Rectal smooth muscle tissue (tissue), 1 donor: ENCODE results near the gene TAGLN3.

Experiments used
- H3K27ac ChIP-seq: one replicate; pipeline ENCODE4 v1.7.0; 2013; ENCODE audit warnings: low read depth, low read length, inconsistent platforms
- H3K27me3 ChIP-seq: one replicate; pipeline ENCODE4 v1.7.0; 2013; ENCODE audit warnings: low read length; ENCODE audit not compliant: control insufficient read depth, insufficient read depth
- H3K36me3 ChIP-seq: one replicate; pipeline ENCODE4 v1.7.0; 2013; ENCODE audit warnings: low read length; ENCODE audit not compliant: control insufficient read depth, insufficient read depth
- H3K4me1 ChIP-seq: one replicate; pipeline ENCODE4 v1.7.0; 2013; ENCODE audit warnings: low read length; ENCODE audit not compliant: control insufficient read depth, insufficient read depth
- H3K4me3 ChIP-seq: one replicate; pipeline ENCODE4 v1.7.0; 2013; ENCODE audit warnings: low read length
- H3K9ac ChIP-seq: one replicate; pipeline ENCODE4 v1.7.0; 2013; ENCODE audit warnings: low read length

Gene TAGLN3

DNA sequence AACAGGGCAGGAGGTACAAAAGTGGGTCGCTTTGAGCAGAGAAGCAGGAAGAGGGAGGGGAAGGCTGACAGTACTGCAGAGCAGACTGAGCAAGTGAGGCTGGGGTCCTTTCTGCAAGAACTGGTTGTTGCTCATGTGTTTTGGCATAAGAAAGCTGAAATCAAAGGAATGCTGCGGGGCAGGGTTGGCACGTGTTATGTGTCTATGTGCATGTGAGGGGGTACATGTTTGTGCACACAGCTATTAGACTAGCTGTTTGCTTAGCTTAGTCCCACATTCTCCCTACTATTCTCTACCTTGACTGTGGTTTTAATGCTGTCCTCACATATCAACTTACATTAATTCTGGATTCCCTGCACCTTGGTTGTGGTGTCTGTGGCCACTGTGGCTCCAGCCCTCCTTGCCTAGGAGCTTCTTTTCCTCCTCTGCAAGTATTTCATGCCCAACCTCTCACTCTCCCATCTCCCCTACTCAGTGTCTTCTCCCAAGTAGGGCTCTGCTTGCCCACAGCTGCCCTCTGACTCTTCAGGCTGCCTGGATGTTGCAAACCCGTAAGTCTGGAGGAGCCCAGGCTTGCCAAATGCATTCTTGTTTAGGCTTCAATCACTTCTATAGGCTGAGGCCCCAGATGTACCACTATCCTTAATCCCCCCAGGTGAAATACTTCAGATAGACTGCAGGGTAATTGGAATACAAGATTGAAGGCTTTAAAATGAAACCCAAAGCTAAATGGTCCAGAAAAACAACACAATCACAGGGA is 4.8 kb downstream of the TAGLN3 start:
- H3K36me3 ChIP-seq = no peaks in the 10 kb centered on the region

DNA sequence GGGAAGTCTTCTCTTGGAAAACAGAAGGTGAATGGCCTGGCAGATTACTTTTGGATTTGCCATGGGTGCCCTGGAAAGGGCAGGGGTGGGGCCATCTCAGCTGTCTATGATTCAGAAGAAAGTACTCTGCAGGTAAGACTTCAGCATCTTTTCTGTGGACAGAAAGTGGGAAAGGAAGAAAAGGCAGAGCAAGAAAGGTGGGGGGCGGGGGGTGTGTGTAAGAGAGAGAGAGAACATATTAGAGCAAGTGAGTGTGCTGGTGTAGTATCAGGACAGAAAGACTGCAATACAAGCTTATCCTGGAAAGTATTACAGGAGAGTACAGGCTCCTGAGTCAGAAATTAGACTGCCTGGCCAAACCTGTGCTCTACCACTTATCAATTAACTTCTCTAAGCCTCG is 5.5 kb downstream of the TAGLN3 start:
- H3K4me3 ChIP-seq = no peak overlapping the region
- H3K27me3 ChIP-seq = peaks cover 2% of the 10 kb centered on the region
- no peak overlapping the region for H3K9ac ChIP-seq
- no peaks in the 10 kb centered on the region for H3K4me1 ChIP-seq
- H3K27ac ChIP-seq = no peak overlapping the region
- H3K36me3 ChIP-seq = no peaks in the 10 kb centered on the region

More for the DNA sequence above, 4.8 kb downstream of the TAGLN3 start:
- Histone ChIP-seq H3K4me3 (no peak overlapping the region), H3K9ac (no peak overlapping the region), H3K27ac (no peak overlapping the region), H3K4me1 (no peaks in the 10 kb centered on the region), H3K27me3 (peaks cover 4% of the 10 kb centered on the region)

DNA sequence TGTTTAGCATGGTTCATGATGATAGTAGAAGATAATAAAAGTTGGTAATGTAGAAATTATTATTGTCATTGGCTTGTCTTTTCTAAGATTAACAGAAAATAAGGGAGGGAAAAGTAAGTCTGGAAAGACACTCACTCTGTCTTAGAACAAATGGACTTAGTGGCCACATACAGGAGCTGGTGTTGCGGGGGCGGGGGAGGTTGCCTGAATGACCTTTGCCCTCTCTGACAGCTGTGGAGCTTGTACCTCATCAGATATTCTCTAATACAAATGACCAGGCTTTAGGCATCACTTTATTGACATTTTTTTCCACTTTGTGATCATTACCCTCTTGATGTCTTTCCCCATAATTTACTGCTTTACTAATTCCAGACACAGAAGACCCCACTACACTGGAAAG is 5.9 kb downstream of the TAGLN3 start:
- H3K27ac ChIP-seq = no peak overlapping the region
- H3K27me3 ChIP-seq = peaks cover 2% of the 10 kb centered on the region
- H3K9ac ChIP-seq = no peak overlapping the region
- no peaks in the 10 kb centered on the region for H3K4me1 ChIP-seq
- H3K4me3 ChIP-seq = no peak overlapping the region
- H3K36me3 ChIP-seq = no peaks in the 10 kb centered on the region

GRCh38 chr3:112005091-112005672 is 6.5 kb downstream of the TAGLN3 start:
- H3K27me3 ChIP-seq = peaks cover 2% of the 10 kb centered on the region
- no peaks in the 10 kb centered on the region for H3K36me3 ChIP-seq
- H3K4me1 ChIP-seq = no peaks in the 10 kb centered on the region
- H3K4me3 ChIP-seq = no peak overlapping the region
- H3K9ac ChIP-seq = no peak overlapping the region
- no peak overlapping the region for H3K27ac ChIP-seq

GRCh38 chr3:112007633-112008032 is 8.9 kb downstream of the TAGLN3 start:
- H3K4me1 ChIP-seq = no peaks in the 10 kb centered on the region
- no peaks in the 10 kb centered on the region for H3K36me3 ChIP-seq
- no peak overlapping the region for H3K4me3 ChIP-seq
- H3K27me3 ChIP-seq = no peaks in the 10 kb centered on the region
- no peak overlapping the region for H3K27ac ChIP-seq
- no peak overlapping the region for H3K9ac ChIP-seq

DNA sequence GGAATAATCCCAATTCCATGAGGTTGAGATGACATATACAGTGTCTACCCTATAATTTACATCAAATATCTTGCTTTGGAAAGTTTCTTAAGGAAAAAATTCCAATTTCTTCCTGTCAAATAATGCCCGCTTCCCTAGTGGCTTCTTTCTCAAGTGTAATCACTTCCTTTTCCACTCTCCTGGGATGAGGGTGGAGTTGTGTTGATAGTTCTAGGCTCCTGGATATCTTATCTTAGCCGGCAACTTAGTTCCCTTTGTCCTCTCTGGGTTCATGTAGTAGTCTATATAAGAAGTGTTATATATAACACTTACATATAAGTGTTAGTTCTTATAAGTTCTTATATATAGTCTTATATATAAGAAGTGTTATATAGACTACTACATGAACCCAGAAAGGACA is 10.9 kb downstream of the TAGLN3 start:
- Histone ChIP-seq H3K4me1 (no peaks in the 10 kb centered on the region), H3K4me3 (no peak overlapping the region), H3K27ac (no peak overlapping the region), H3K27me3 (no peaks in the 10 kb centered on the region), H3K36me3 (no peaks in the 10 kb centered on the region), H3K9ac (no peak overlapping the region)

DNA sequence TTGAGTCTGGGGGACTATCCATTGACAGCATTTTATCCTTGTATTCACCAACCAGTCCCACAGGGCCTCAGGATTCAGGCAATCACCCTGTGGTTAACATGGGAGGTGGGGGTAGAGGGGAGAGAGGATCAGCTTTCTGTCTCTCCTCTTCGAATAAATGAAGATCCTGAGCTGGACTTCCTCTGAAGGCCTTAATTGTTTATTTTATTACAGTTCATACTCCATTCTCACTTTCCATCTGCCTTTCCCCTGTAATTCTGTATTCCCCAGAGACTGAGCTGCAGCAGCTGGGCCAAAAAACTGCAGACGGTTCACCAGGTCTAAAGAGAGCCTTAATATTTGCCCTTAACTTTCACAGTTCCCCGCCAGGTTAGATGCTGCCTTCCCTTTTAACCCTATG is 11.9 kb downstream of the TAGLN3 start:
- no peak overlapping the region for H3K4me3 ChIP-seq
- no peaks in the 10 kb centered on the region for H3K27me3 ChIP-seq
- no peaks in the 10 kb centered on the region for H3K36me3 ChIP-seq
- H3K27ac ChIP-seq = no peak overlapping the region
- H3K4me1 ChIP-seq = no peaks in the 10 kb centered on the region
- H3K9ac ChIP-seq = no peak overlapping the region

- Histone ChIP-seq H3K4me3 (no peak overlapping the region), H3K36me3 (no peaks in the 10 kb centered on the region), H3K27me3 (no peaks in the 10 kb centered on the region), H3K4me1 (no peaks in the 10 kb centered on the region), H3K27ac (no peak overlapping the region), H3K9ac (no peak overlapping the region)
These were observed 12.7 kb downstream of the TAGLN3 start for GRCh38 chr3:112011376-112011940.

DNA sequence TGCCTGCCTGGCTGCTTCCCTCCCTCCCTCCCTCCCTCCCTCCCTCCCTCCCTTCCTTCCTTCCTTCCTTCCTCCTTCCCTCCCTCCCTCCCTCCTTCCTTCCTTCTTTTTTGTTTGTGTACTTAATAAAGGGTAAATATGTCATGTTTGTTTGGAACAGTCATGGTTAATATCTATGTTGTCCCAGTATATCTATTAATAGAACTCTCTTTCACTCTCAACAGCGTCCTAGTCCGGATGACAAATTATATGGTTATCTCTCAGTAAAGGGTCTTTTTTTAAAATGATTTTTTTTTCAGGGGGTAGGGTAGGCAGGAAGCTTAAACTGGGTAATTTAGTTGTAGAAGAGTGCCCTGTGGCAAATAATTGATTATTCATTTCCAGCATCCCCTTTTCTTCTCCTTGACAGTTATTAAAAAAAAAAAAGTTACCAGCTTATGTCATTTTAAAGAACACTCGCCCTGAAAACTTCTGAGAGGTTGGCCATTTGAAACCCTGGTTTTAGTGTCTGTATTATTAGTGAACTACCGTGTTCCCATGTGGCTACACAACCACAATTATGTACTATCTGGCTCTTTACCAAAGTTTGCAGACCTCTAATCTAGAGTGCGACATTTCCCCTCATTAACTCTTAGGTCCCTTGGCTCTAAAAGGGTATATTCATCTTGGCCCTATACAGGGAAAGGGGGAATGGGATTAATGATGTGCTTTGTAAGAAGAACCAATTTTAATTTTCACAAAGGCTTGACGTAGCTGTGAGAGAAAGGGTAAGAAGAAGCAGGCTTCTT is 13.7 kb downstream of the TAGLN3 start:
- Histone ChIP-seq H3K27me3 (no peaks in the 10 kb centered on the region), H3K9ac (no peak overlapping the region), H3K27ac (no peak overlapping the region), H3K4me3 (no peak overlapping the region), H3K4me1 (no peaks in the 10 kb centered on the region), H3K36me3 (no peaks in the 10 kb centered on the region)

DNA sequence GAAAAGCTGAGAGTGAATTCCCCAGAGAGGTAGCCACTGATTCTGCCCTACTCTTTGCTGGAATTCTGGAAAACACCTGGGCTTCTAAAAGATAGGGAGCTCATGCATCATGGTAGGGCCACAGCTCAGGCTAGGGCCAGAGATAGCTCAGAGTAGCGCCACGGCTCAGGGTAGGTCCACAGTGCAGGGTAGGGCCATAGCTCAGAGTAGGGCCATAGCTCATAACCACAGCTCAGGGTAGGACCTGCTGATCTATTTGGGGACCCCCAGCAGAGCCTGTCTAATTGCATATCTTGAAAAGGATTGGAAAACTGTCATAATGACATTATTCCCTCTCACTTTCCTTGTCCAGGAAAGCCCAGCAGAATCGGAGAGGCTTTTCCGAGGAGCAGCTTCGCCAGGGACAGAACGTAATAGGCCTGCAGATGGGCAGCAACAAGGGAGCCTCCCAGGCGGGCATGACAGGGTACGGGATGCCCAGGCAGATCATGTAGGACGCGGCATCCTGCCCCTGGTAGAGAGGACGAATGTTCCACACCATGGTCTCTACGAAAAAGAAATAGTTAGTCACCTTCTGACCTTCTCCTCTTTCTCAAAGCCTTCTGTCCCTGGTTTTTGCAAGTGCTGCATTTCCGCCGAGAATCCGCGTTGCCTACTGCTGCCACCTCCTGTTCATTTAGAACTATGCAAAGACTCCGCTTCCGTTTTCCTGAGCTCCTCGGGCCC is 14.5 kb downstream of the TAGLN3 start:
- no peak overlapping the region for H3K9ac ChIP-seq
- no peak overlapping the region for H3K4me3 ChIP-seq
- no peak overlapping the region for H3K27ac ChIP-seq

DNA sequence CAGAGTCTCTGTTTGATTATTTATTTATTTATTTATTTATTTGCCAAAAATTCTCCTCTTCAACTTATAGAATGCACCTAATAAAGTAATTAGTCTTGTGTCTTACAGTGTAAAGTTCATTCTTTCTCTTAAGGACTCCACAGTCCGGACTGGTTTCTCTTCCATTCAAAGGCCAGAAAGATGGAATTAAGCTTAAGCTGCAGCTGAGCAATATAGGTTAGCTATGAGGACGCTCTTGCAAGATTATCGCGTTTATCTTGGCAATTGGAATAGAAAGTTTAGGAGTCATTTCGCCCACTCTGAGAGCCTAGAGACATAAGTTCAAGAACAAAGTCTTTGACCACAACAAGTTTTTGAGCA is 15.0 kb downstream of the TAGLN3 start:
- Histone ChIP-seq H3K27me3 (no peaks in the 10 kb centered on the region), H3K4me3 (no peak overlapping the region), H3K36me3 (no peaks in the 10 kb centered on the region), H3K9ac (no peak overlapping the region), H3K4me1 (no peaks in the 10 kb centered on the region), H3K27ac (no peak overlapping the region)

More for the DNA sequence above, 14.5 kb downstream of the TAGLN3 start:
- no peaks in the 10 kb centered on the region for H3K36me3 ChIP-seq
- no peaks in the 10 kb centered on the region for H3K4me1 ChIP-seq
- no peaks in the 10 kb centered on the region for H3K27me3 ChIP-seq

DNA sequence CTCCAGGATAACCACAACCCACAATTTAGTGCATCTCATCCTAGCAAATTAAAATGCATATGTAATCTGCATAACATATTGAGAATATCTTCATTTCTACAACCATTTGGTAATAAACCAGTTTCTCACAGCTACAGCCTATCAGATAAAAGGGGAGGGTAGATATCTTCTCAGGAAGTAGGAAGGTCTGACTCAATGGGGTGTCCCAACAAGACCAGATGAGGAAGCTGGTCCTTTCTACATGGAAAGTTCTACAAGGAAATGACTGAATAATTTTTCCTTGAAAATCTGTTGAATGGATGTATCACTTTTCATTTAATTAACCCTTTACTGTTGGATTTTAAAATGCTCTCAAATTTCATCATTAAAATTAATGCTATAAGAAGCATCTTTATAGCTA is 18.4 kb downstream of the TAGLN3 start:
- Histone ChIP-seq H3K27ac (no peak overlapping the region), H3K4me1 (no peaks in the 10 kb centered on the region), H3K4me3 (no peak overlapping the region), H3K9ac (no peak overlapping the region), H3K27me3 (no peaks in the 10 kb centered on the region), H3K36me3 (no peaks in the 10 kb centered on the region)
